Trophoblast cell (in vitro differentiated cells and primary cell): ENCODE data around the gene OR6J1.

Experiments used
- DNase-seq, 2 donors: peaks; one replicate each; pipeline ENCODE4 v3.0.0-alpha.2; 2016
- H2AFZ ChIP-seq: 2 replicates; pipeline ENCODE4 v1.6.1; 2013; ENCODE audit warnings: low read length, moderate library complexity, mild to moderate bottlenecking; ENCODE audit not compliant: insufficient read depth, poor library complexity
- H2AK5ac ChIP-seq: 2 replicates; pipeline ENCODE4 v1.6.1; 2013; ENCODE audit warnings: mild to moderate bottlenecking, low read length
- H2BK120ac ChIP-seq: 2 replicates; pipeline ENCODE4 v1.6.1; 2013; ENCODE audit warnings: low read length, mild to moderate bottlenecking, moderate library complexity; ENCODE audit not compliant: insufficient read depth, poor library complexity
- H2BK12ac ChIP-seq: 2 replicates; pipeline ENCODE4 v1.6.1; 2013; ENCODE audit warnings: mild to moderate bottlenecking, low read length, moderate library complexity
- H2BK5ac ChIP-seq: 2 replicates; pipeline ENCODE4 v1.6.1; 2013; ENCODE audit warnings: low read length, low read depth, moderate library complexity, mild to moderate bottlenecking; ENCODE audit not compliant: poor library complexity
- H3K14ac ChIP-seq: 2 replicates; pipeline ENCODE4 v1.6.1; 2013; ENCODE audit warnings: mild to moderate bottlenecking, low read length
- H3K18ac ChIP-seq: 2 replicates; pipeline ENCODE4 v1.6.1; 2013; ENCODE audit warnings: mild to moderate bottlenecking, low read length
- H3K23ac ChIP-seq: 2 replicates; pipeline ENCODE4 v1.6.1; 2013; ENCODE audit warnings: low read length
- H3K27ac ChIP-seq: 2 replicates; pipeline ENCODE4 v1.5.1; 2013; ENCODE audit warnings: low read depth, mild to moderate bottlenecking, inconsistent platforms, low read length, moderate library complexity
- H3K27me3 ChIP-seq: 2 replicates; pipeline ENCODE4 v1.6.1; 2013; ENCODE audit warnings: inconsistent platforms, mild to moderate bottlenecking, low read length, moderate library complexity; ENCODE audit not compliant: insufficient read depth
- H3K36me3 ChIP-seq, 2 experiments: 1 replicate in 1 of 2; 2 replicates in 1 of 2; pipeline ENCODE4 v1.6.1; 2013; ENCODE audit warnings: low read length in 2 of 2, mild to moderate bottlenecking in 2 of 2, moderate library complexity in 1 of 2; ENCODE audit not compliant: insufficient read depth in 2 of 2, control insufficient read depth in 1 of 2
- H3K4ac ChIP-seq: 2 replicates; pipeline ENCODE4 v1.6.1; 2013; ENCODE audit warnings: low read depth, mild to moderate bottlenecking, low read length, moderate library complexity
- H3K4me1 ChIP-seq, 2 experiments: 1 replicate in 1 of 2; 2 replicates in 1 of 2; pipeline ENCODE4 v1.6.1; 2013; ENCODE audit warnings: low read length in 2 of 2, mild to moderate bottlenecking in 2 of 2, moderate library complexity in 1 of 2; ENCODE audit not compliant: insufficient read depth in 2 of 2, control insufficient read depth in 1 of 2
- H3K4me2 ChIP-seq: 2 replicates; pipeline ENCODE4 v1.6.1; 2013; ENCODE audit warnings: inconsistent platforms, mild to moderate bottlenecking, low read length, moderate library complexity
- H3K4me3 ChIP-seq: 2 replicates; pipeline ENCODE4 v1.5.1; 2013; ENCODE audit warnings: mild to moderate bottlenecking, low read depth, low read length, inconsistent platforms
- H3K79me1 ChIP-seq: one replicate; pipeline ENCODE4 v1.6.1; 2013; ENCODE audit warnings: low read length
- H3K79me2 ChIP-seq: 2 replicates; pipeline ENCODE4 v1.6.1; 2013; ENCODE audit warnings: low read length, mild to moderate bottlenecking; ENCODE audit not compliant: control insufficient read depth, insufficient read depth, poor library complexity
- H3K9ac ChIP-seq: 2 replicates; pipeline ENCODE4 v1.6.1; 2013; ENCODE audit warnings: mild to moderate bottlenecking, low read length
- H3K9me3 ChIP-seq: 2 replicates; pipeline ENCODE4 v1.6.1; 2013; ENCODE audit warnings: low read depth, mild to moderate bottlenecking, control low read depth, inconsistent platforms, low read length; ENCODE audit not compliant: insufficient read depth
- H4K12ac ChIP-seq: 2 replicates; pipeline ENCODE4 v1.6.1; 2013; ENCODE audit warnings: low read depth, mild to moderate bottlenecking, low read length, moderate library complexity
- H4K8ac ChIP-seq: 2 replicates; pipeline ENCODE4 v1.6.1; 2013; ENCODE audit warnings: low read depth, mild to moderate bottlenecking, low read length, moderate library complexity
- H4K91ac ChIP-seq: one replicate; pipeline ENCODE4 v1.6.1; 2013; ENCODE audit warnings: low read depth, mild to moderate bottlenecking, low read length, moderate library complexity
- WGBS: extraction: QIAGEN DNeasy Blood & Tissue Kit; methylation state at CpG from one replicate; pipeline ENCODE4 v1.1.7; 2013; ENCODE audit warnings: missing lambda C conversion rate; ENCODE audit not compliant: insufficient read length, insufficient coverage; ENCODE audit errors: extremely low coverage; 5-methylcytosine and 5-hydroxymethylcytosine counted together

The OR6J1 gene

GRCh38 chr14:22606380-22606779, 37.8 kb downstream of the OR6J1 start:
- Histone ChIP-seq H3K79me2 (no peaks in the 10 kb centered on the region), H2AK5ac (no peak overlapping the region), H2BK5ac (no peak overlapping the region), H3K36me3 (peaks cover 51 to 68% of the 10 kb centered on the region in 2 experiments), H4K91ac (no peak overlapping the region), H3K9me3 (no peaks in the 10 kb centered on the region), H2AFZ (no peak overlapping the region), H4K8ac (no peak overlapping the region), H3K4me1 (peaks cover 0 to 6% of the 10 kb centered on the region in 2 experiments), H3K18ac (no peak overlapping the region), H2BK120ac (no peak overlapping the region), H3K23ac (no peak overlapping the region), H3K27me3 (no peaks in the 10 kb centered on the region), H2BK12ac (no peak overlapping the region), H3K9ac (no peak overlapping the region), H3K14ac (no peak overlapping the region), H3K4me2 (no peak overlapping the region), H3K27ac (no peak overlapping the region), H3K79me1 (no peaks in the 10 kb centered on the region), H4K12ac (no peak overlapping the region), H3K4ac (no peak overlapping the region), H3K4me3 (no peak overlapping the region)
- DNase-seq: no peak
- no CpG with 5 or more reads among the region's 6 CpGs for WGBS

GRCh38 chr14:22602862-22603261, 41.3 kb downstream of the OR6J1 start:
- Histone ChIP-seq H4K8ac (no peak overlapping the region), H3K4ac (no peak overlapping the region), H4K12ac (no peak overlapping the region), H3K14ac (no peak overlapping the region), H2BK12ac (no peak overlapping the region), H4K91ac (no peak overlapping the region), H3K27me3 (no peaks in the 10 kb centered on the region), H2AK5ac (no peak overlapping the region), H3K18ac (no peak overlapping the region), H3K4me2 (no peak overlapping the region), H2BK5ac (no peak overlapping the region), H2BK120ac (no peak overlapping the region), H3K4me1 (peaks cover 3 to 11% of the 10 kb centered on the region in 2 experiments), H2AFZ (no peak overlapping the region), H3K4me3 (no peak overlapping the region), H3K27ac (no peak overlapping the region), H3K23ac (no peak overlapping the region), H3K79me2 (peaks cover 5% of the 10 kb centered on the region), H3K36me3 (peaks cover 34 to 44% of the 10 kb centered on the region in 2 experiments), H3K9me3 (no peaks in the 10 kb centered on the region), H3K79me1 (peaks cover 10% of the 10 kb centered on the region), H3K9ac (no peak overlapping the region)
- peak in 1 of 2 donors; percentile 25 for DNase-seq

GRCh38 chr14:22601996-22602395, 42.2 kb downstream of the OR6J1 start:
- Histone ChIP-seq H4K8ac (no peak overlapping the region), H2BK5ac (no peak overlapping the region), H3K27ac (no peak overlapping the region), H2BK12ac (no peak overlapping the region), H3K18ac (no peak overlapping the region), H2AK5ac (no peak overlapping the region), H4K91ac (no peak overlapping the region), H3K79me1 (peaks cover 12% of the 10 kb centered on the region), H3K27me3 (no peaks in the 10 kb centered on the region), H3K4me1 (peaks cover 3 to 13% of the 10 kb centered on the region in 2 experiments), H3K9me3 (no peaks in the 10 kb centered on the region), H3K4ac (no peak overlapping the region), H4K12ac (no peak overlapping the region), H3K9ac (no peak overlapping the region), H3K23ac (no peak overlapping the region), H3K36me3 (peaks cover 28 to 37% of the 10 kb centered on the region in 2 experiments), H3K14ac (no peak overlapping the region), H3K4me3 (no peak overlapping the region), H3K79me2 (peaks cover 5% of the 10 kb centered on the region), H2AFZ (no peak overlapping the region), H2BK120ac (no peak overlapping the region), H3K4me2 (no peak overlapping the region)
- WGBS: 100% methylated on average over 2 of the region's 5 CpGs
- no peak for DNase-seq

GRCh38 chr14:22601456-22601855, 42.7 kb downstream of the OR6J1 start:
- Histone ChIP-seq H2BK12ac (no peak overlapping the region), H2BK120ac (no peak overlapping the region), H3K79me1 (peaks cover 12% of the 10 kb centered on the region), H3K79me2 (peaks cover 5% of the 10 kb centered on the region), H3K9me3 (no peaks in the 10 kb centered on the region), H3K4me2 (no peak overlapping the region), H3K23ac (no peak overlapping the region), H3K18ac (no peak overlapping the region), H3K27me3 (no peaks in the 10 kb centered on the region), H2AFZ (no peak overlapping the region), H2AK5ac (no peak overlapping the region), H4K91ac (no peak overlapping the region), H3K27ac (no peak overlapping the region), H3K4me3 (no peak overlapping the region), H3K14ac (no peak overlapping the region), H2BK5ac (no peak overlapping the region), H4K12ac (no peak overlapping the region), H3K4ac (no peak overlapping the region), H3K36me3 (peaks cover 28 to 36% of the 10 kb centered on the region in 2 experiments), H3K4me1 (peaks cover 3 to 13% of the 10 kb centered on the region in 2 experiments), H3K9ac (no peak overlapping the region), H4K8ac (no peak overlapping the region)
- no peak for DNase-seq
- no CpG with 5 or more reads among the region's 2 CpGs for WGBS
